ENCODE data around the gene BMP6. TPM values are rescaled to one million over a fixed set of nuclear protein-coding genes. Genes with fewer than 3 reads are reported as not detected.
"Not testable (repeated sequence)": the region's sequence is repeated elsewhere in the genome, so short reads cannot be mapped to it uniquely, and the experiment has no call there.

BMP6 gene
- total and polyA plus RNA-seq, 2 experiments from 2014 or later, result 0.84 to 2.8 TPM

DNA sequence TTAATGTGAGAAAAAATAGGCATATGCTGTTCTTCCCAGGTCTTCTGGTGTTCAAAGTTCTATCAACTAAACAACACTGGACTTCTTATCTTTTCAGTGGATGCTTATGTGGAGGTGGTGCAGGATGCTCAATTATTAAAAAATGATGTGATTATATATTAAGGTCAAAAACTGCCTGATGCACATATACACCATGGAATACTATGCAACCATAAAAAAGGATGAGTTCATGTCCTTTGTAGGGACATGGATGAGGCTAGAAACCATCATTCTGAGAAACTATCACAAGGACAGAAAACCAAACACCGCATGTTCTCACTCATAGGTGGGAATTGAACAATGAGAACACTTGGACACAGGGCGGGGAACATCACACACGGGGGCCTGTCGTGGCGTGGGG lies 91.3 kb downstream of the BMP6 start:
- not testable (repeated sequence) for ATAC-seq; H3K36me3 ChIP-seq (ENCODE audit: insufficient read depth); H3K4me3 ChIP-seq; H4K20me1 ChIP-seq (replicated peaks; ENCODE audit: insufficient read depth); H2AFZ ChIP-seq; H3K27me3 Mint-ChIP-seq (ENCODE audit: insufficient read depth, low read depth, poor library complexity); H3K27ac ChIP-seq (ENCODE audit: low read depth); H3K4me1 ChIP-seq (ENCODE audit: insufficient read depth); H3K79me2 ChIP-seq (replicated peaks; ENCODE audit: insufficient read depth); H3K4me2 ChIP-seq; H3K4me3 Mint-ChIP-seq; H3K4me1 Mint-ChIP-seq; H3K36me3 Mint-ChIP-seq (ENCODE audit: low read depth); H3K9me2 ChIP-seq (ENCODE audit: insufficient read depth); H3K27me3 ChIP-seq (ENCODE audit: insufficient read depth); DNase-seq (ENCODE audit: low spot score); H3F3A ChIP-seq (replicated peaks; ENCODE audit: low read depth); H3K9me3 Mint-ChIP-seq; H3K27ac Mint-ChIP-seq

DNA sequence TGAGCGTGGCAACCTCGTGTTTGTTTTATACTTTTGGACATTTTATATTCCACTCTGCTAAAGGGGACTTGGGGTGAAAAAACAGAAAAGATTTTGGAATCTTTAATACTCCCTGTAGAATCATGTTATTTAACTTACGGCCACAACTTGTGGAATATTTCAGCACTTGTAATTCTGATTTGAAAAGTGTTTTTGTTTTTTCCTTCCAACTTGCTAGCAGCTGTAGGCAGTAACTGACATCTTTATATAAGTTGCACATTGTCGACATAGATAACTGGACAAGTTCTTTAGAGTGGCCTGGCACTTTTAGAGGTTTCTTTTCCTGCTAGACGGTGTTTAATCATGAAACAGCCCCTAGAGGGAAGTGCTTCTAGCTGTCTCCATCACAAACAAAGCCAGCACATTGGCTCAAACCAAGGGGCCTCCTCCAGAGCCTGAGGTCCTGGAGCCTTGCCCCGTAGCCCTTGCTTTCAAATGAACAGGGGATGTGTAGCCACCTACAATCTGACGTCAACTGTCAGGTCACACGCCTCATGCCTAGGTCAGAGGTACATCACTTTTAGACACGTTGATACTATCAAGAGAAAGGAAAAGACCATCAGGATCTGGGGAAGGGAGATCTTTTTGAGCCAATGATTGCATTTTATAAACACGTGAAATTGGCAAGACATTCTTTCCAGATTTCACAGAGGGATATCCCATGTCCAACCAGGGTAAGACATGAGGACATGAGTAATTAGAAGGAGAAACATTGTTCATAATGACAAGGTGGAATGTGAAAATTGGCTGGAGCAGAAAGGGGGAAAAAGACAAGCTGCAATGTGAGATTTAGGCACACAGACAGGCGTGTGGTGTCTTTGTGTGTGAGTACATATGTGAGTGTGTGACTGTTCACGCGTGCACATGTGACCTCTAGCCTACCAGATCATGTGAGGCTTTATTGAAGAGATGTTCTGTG lies 92.6 kb downstream of the BMP6 start:
- Mint-ChIP-seq H3K36me3 (ENCODE audit: low read depth) (no peaks in the 10 kb centered on the region), H3K27ac (no peak overlapping the region), H3K4me3 (no peak overlapping the region), H3K27me3 (ENCODE audit: insufficient read depth, low read depth, poor library complexity) (no peaks in the 10 kb centered on the region), H3K9me3 (no peaks in the 10 kb centered on the region), H3K4me1 (no peaks in the 10 kb centered on the region)
- no peaks in the 10 kb centered on the region for H3K79me2 ChIP-seq (replicated peaks; ENCODE audit: insufficient read depth)
- no peak for DNase-seq (ENCODE audit: low spot score)
- H3K4me1 ChIP-seq (ENCODE audit: insufficient read depth), result no peaks in the 10 kb centered on the region
- no peaks in the 10 kb centered on the region for H3K36me3 ChIP-seq (ENCODE audit: insufficient read depth)
- H3K27ac ChIP-seq (ENCODE audit: low read depth), result no peak overlapping the region
- H4K20me1 ChIP-seq (replicated peaks; ENCODE audit: insufficient read depth), result no peaks in the 10 kb centered on the region
- ATAC-seq, result peak; percentile 34; the same call in 1 of the 3 replicates
- no peaks in the 10 kb centered on the region for H3K27me3 ChIP-seq (ENCODE audit: insufficient read depth)
- no peak overlapping the region for H3K4me3 ChIP-seq
- no peak overlapping the region for H3K4me2 ChIP-seq
- TF ChIP-seq ZNF114 (CRISPR knock-in tag; IDR thresholded peaks at IDR 0.05) (no peak), POLR2AphosphoS5 (IDR thresholded peaks at IDR 0.05; ENCODE audit: low read depth) (no peak), EZH2phosphoT487 (IDR thresholded peaks at IDR 0.05; ENCODE audit: unreplicated experiment) (no peak), ZNF331 (CRISPR knock-in tag; IDR thresholded peaks at IDR 0.05; ENCODE audit: low read depth) (no peak), JUNB (IDR thresholded peaks at IDR 0.05; ENCODE audit: unreplicated experiment) (no peak), STAT1 (IDR thresholded peaks at IDR 0.05; ENCODE audit: unreplicated experiment) (no peak), EZH2 (IDR thresholded peaks at IDR 0.05; ENCODE audit: low read depth, unreplicated experiment) (no peak)
- TF ChIP-seq, protein P1, sequence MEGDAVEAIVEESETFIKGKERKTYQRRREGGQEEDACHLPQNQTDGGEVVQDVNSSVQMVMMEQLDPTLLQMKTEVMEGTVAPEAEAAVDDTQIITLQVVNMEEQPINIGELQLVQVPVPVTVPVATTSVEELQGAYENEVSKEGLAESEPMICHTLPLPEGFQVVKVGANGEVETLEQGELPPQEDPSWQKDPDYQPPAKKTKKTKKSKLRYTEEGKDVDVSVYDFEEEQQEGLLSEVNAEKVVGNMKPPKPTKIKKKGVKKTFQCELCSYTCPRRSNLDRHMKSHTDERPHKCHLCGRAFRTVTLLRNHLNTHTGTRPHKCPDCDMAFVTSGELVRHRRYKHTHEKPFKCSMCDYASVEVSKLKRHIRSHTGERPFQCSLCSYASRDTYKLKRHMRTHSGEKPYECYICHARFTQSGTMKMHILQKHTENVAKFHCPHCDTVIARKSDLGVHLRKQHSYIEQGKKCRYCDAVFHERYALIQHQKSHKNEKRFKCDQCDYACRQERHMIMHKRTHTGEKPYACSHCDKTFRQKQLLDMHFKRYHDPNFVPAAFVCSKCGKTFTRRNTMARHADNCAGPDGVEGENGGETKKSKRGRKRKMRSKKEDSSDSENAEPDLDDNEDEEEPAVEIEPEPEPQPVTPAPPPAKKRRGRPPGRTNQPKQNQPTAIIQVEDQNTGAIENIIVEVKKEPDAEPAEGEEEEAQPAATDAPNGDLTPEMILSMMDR (conservative IDR thresholded peaks at IDR 0.05; ENCODE audit: low read depth in 2 of 2), result no peak
- TF ChIP-seq, protein P2, sequence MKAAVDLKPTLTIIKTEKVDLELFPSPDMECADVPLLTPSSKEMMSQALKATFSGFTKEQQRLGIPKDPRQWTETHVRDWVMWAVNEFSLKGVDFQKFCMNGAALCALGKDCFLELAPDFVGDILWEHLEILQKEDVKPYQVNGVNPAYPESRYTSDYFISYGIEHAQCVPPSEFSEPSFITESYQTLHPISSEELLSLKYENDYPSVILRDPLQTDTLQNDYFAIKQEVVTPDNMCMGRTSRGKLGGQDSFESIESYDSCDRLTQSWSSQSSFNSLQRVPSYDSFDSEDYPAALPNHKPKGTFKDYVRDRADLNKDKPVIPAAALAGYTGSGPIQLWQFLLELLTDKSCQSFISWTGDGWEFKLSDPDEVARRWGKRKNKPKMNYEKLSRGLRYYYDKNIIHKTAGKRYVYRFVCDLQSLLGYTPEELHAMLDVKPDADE (IDR thresholded peaks at IDR 0.05), result no peak
- H2AFZ ChIP-seq, result no peak overlapping the region
- H3K9me2 ChIP-seq (ENCODE audit: insufficient read depth), result no peaks in the 10 kb centered on the region
- H3F3A ChIP-seq (replicated peaks; ENCODE audit: low read depth), result no peaks in the 10 kb centered on the region
